ENCODE data around the gene SEMA4B.
"Not testable (repeated sequence)": the region's sequence is repeated elsewhere in the genome, so short reads cannot be mapped to it uniquely, and the experiment has no call there.

SEMA4B gene

DNA sequence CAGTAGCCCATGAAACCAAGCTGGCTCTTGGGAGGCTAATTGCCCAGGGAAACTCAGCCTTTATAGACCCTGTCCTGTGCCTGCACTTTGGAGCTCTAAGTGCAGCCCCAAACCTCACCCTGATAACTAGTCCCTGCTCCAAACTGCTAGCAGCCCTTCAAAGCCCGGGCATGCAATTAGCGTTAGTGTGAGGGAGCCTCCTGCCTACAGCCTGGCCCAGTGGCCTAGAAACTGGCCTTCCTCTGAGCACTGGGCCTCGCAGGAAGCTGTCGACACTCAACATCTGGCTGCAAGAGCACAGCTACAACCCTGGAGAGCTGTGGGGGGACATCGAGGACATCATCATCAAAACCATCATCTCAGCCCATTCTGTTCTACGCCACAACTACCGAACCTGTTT, 56.6 kb downstream of the SEMA4B start:
- DNase-seq (ENCODE audit: low read depth in 2 of 3, low spot score in 1 of 3), result no peak

DNA sequence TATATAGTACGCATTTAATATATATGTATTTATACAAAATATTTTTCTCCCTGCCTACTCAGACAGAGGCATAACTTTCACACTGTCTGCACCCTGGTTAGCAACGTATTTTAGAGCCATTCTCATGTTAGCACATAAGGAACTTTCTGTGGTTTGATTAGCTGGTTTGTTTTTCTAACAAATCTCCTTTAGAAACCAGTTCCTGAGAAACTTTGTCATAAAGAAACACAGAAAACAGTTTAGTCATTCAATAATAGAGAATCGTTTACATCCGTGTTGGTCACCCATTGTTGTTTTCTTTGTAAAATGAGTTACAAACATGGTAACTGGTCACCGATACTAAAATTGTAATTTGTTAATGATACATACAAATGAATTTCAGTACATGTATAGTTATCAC, 58.4 kb downstream of the SEMA4B start:
- DNase-seq (ENCODE audit: low read depth in 2 of 3, low spot score in 1 of 3), result no peak

DNA sequence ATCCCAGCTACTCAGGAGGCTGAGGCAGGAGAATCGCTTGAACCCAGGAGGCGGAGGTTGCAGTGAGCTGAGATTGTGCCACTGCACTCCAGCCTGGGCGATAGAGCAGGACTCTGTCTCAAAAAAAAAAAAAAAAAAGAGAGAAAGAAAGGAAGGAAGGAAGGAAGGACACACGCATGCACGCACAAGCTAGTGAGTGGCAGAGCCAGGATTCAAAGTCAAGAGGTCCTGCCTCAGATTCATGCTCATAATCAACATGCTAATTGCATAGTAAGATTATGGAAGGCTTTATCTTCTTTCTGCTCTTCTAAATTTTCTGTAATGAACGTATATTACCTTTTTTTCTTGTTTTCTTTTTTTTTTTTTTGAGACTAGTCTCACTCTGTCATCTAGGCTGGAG, 59.6 kb downstream of the SEMA4B start:
- DNase-seq (ENCODE audit: low read depth in 2 of 3, low spot score in 1 of 3), result not testable (repeated sequence)

GRCh38 chr15:90261811-90262210, 60.7 kb downstream of the SEMA4B start:
- DNase-seq (ENCODE audit: low read depth in 2 of 3, low spot score in 1 of 3), result no peak

GRCh38 chr15:90262426-90262825, 61.3 kb downstream of the SEMA4B start:
- no peak for DNase-seq (ENCODE audit: low read depth in 2 of 3, low spot score in 1 of 3)

GRCh38 chr15:90264671-90265070, 63.5 kb downstream of the SEMA4B start:
- peak in 1 of 3 donors; percentile 29 for DNase-seq (ENCODE audit: low read depth in 2 of 3, low spot score in 1 of 3)

GRCh38 chr15:90265271-90266060, 64.3 kb downstream of the SEMA4B start, which contains the start of gene NGRN:
Gene NGRN (plus strand): TSS chr15:90265672. CDS start chr15:90265713, 41 bp downstream.
- DNase-seq (ENCODE audit: low read depth in 2 of 3, low spot score in 1 of 3), result peak; percentile 84 to 88 (median 85)

GRCh38 chr15:90266061-90266431, 64.9 kb downstream of the SEMA4B start:
- peak; percentile 22 to 43 (median 27) for DNase-seq (ENCODE audit: low read depth in 2 of 3, low spot score in 1 of 3)

GRCh38 chr15:90266485-90266884, 65.4 kb downstream of the SEMA4B start:
- DNase-seq (ENCODE audit: low read depth in 2 of 3, low spot score in 1 of 3), result no peak

DNA sequence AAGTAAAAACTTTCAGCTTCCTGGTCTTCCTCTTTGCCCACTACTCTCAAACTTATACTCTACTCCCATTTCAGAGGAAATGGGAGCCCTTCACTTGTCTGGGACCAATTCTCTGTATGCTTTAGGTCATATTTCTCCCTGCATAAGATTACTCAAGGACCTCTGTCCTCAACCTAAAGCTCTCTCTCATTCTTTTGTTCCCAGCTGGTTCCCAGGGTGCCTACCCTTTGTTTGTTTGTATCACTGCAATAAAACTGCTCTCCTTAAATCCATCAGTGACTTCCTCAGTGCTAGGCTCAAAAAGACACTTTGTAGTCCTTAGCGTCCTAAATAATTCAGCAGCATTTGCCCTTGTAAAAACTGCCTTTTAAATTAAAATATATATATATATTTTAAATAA, 67.3 kb downstream of the SEMA4B start:
- no peak for DNase-seq (ENCODE audit: low read depth in 2 of 3, low spot score in 1 of 3)

- no peak for DNase-seq (ENCODE audit: low read depth in 2 of 3, low spot score in 1 of 3)
Observed at GRCh38 chr15:90270502-90271150, 69.5 kb downstream of the SEMA4B start.

- DNase-seq (ENCODE audit: low read depth in 2 of 3, low spot score in 1 of 3), result no peak
Observed at GRCh38 chr15:90271459-90272166, 70.5 kb downstream of the SEMA4B start.

DNA sequence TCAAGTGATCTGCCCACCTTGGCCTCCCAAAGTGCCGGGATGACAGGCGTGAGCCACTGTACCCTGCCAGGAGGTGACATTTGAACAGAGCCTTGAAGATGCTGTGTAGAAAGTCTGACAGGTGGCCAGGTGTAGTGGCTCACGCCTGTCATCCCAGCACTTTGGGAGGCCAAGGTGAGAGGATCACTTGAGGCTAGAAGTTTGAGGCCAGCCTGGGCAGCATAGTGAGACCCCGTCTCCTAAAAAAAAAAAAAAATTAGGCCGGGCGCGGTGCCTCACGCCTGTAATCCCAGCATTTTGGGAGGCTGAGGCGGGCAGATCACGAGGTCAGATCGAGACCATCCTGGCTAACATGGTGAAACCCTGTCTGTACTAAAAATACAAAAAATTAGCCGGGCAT, 77.3 kb downstream of the SEMA4B start:
- DNase-seq (ENCODE audit: low read depth in 2 of 3, low spot score in 1 of 3), result not testable (repeated sequence)
